WERI-Rb-1 (cell line): ENCODE results near the gene DDC.

Source experiments
- DNase-seq: peaks from one replicate; pipeline ENCODE4 v3.0.0-alpha.2; 2020
- H3K27ac ChIP-seq: fragments of 250-450 bp; sonication (Bioruptor Pico); 2 replicates; pipeline ENCODE4 v1.5.1; 2020; ENCODE audit warnings: mild to moderate bottlenecking, moderate library complexity
- H3K27me3 ChIP-seq: fragments of 250-450 bp; sonication (Bioruptor Pico); 2 replicates; pipeline ENCODE4 v1.5.1; 2021; ENCODE audit warnings: mild to moderate bottlenecking, low read depth, moderate library complexity; ENCODE audit not compliant: insufficient read depth, severe bottlenecking
- H3K36me3 ChIP-seq: fragments of 250-450 bp; sonication (Bioruptor Pico); 2 replicates; pipeline ENCODE4 v1.5.1; 2020; ENCODE audit warnings: mild to moderate bottlenecking, moderate library complexity
- H3K4me3 ChIP-seq: 2 replicates; pipeline ENCODE4 v1.5.1; 2011; ENCODE audit warnings: low read depth, mild to moderate bottlenecking, control low read depth, low read length
- H3K9me3 ChIP-seq: fragments of 250-450 bp; sonication (Bioruptor Pico); 2 replicates; pipeline ENCODE4 v1.5.1; 2021; ENCODE audit warnings: mild to moderate bottlenecking, moderate library complexity; ENCODE audit not compliant: severe bottlenecking
- TF ChIP-seq, protein P1 (sequence below): IDR thresholded peaks from 2 replicates; pipeline ENCODE4 v1.5.1; 2011; ENCODE audit warnings: low read depth, mild to moderate bottlenecking, control low read depth, inconsistent platforms, low read length

DDC gene

DNA sequence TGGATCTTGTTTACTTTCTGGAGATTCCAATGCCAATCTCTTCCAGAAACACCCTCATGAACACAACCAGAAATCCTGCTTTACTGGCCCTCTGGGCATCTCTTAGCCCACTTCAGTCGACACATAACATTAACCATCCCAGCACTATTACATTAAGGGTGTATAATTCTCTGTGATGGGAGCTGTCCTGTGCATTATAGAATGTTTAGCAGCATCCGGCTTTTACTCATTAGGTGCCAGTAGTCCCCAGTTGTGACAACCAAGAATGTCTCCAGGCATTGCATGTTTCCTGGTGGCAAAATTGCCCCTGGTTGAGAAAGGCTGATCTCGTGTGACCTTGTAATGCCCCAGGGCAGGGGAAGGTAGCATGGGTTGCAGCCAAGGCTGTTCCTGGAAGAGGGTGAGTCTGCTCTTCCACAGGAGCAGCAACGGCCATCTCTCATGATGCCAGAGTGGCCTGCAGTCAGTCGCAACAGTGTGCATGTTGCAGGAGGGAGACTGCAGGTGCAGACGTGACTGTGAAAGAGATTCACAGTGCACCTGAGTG is 2.6 kb upstream of the DDC start:
- no peak overlapping the region for H3K27ac ChIP-seq
- no peak overlapping the region for H3K4me3 ChIP-seq
- no peaks in the 10 kb centered on the region for H3K27me3 ChIP-seq
- TF ChIP-seq, protein P1, sequence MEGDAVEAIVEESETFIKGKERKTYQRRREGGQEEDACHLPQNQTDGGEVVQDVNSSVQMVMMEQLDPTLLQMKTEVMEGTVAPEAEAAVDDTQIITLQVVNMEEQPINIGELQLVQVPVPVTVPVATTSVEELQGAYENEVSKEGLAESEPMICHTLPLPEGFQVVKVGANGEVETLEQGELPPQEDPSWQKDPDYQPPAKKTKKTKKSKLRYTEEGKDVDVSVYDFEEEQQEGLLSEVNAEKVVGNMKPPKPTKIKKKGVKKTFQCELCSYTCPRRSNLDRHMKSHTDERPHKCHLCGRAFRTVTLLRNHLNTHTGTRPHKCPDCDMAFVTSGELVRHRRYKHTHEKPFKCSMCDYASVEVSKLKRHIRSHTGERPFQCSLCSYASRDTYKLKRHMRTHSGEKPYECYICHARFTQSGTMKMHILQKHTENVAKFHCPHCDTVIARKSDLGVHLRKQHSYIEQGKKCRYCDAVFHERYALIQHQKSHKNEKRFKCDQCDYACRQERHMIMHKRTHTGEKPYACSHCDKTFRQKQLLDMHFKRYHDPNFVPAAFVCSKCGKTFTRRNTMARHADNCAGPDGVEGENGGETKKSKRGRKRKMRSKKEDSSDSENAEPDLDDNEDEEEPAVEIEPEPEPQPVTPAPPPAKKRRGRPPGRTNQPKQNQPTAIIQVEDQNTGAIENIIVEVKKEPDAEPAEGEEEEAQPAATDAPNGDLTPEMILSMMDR: no peak
- no peaks in the 10 kb centered on the region for H3K36me3 ChIP-seq
- H3K9me3 ChIP-seq: no peaks in the 10 kb centered on the region
- no peak for DNase-seq

DNA sequence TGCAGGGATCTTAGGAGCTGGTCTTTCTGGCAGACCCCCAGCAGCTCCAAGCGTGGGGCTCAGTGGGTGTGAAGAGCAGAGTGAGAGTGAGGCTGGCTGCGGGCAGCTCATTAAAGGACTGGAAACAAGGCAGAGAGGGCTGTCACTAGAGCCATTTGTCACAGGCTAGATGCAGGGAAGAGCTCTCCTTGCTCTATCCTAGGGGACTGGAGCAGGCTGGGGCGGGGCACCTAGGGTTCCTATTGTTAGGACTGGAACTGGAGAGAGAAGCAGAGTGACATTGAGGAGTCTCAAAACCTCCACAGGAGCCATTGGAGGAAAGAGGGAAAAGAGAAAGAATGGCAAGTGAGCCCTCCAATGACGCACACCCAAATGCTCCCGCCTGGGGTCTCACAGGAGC is 772 bp upstream of the DDC start:
- no peaks in the 10 kb centered on the region for H3K9me3 ChIP-seq
- no peak overlapping the region for H3K4me3 ChIP-seq
- no peak overlapping the region for H3K27ac ChIP-seq
- no peaks in the 10 kb centered on the region for H3K36me3 ChIP-seq
- no peak for DNase-seq
- no peaks in the 10 kb centered on the region for H3K27me3 ChIP-seq
- TF ChIP-seq, protein P1: no peak

DNA sequence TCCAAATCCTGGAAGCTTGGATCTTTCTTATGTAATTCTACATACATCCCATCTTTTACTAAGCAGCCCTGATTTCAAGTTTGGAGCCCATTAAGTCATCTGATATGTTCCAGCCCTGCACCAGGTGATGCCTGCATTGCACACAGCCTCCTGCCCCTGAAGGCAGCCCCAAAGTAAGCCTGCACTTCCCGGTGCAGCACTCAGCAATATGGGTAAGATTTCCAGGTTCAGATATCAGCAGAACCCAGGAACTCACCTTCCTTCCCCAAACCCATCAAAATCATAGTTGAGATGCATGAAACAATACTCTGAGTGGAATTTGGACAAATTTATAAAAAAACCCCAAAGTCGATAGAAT is 333 bp upstream of the DDC start:
- Histone ChIP-seq H3K27me3 (no peaks in the 10 kb centered on the region), H3K27ac (no peak overlapping the region), H3K9me3 (no peaks in the 10 kb centered on the region), H3K4me3 (no peak overlapping the region), H3K36me3 (no peaks in the 10 kb centered on the region)
- no peak for DNase-seq
- TF ChIP-seq, protein P1: no peak

DNA sequence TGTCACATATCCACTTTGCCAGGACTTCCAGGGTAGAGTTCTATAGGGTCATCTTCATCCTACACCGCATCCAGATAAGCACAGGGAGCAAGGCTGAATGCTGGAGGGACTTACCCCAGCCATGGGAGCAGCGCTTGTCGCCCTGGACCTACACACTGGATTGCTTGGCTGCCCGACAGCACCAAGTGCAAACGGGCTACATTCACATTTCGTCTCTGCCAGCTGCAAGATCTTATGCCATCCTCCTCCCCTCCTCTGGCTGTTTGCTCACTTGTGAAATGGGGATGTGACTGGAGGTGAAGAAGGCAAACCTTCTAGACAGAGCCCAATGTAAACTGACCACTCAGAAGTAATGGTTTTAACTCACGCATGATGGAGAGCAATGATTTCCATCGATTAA is 1.0 kb downstream of the DDC start:
- TF ChIP-seq, protein P1: no peak
- H3K4me3 ChIP-seq: no peak overlapping the region
- H3K27me3 ChIP-seq: no peaks in the 10 kb centered on the region
- DNase-seq: no peak
- no peaks in the 10 kb centered on the region for H3K9me3 ChIP-seq
- H3K36me3 ChIP-seq: no peaks in the 10 kb centered on the region
- no peak overlapping the region for H3K27ac ChIP-seq

DNA sequence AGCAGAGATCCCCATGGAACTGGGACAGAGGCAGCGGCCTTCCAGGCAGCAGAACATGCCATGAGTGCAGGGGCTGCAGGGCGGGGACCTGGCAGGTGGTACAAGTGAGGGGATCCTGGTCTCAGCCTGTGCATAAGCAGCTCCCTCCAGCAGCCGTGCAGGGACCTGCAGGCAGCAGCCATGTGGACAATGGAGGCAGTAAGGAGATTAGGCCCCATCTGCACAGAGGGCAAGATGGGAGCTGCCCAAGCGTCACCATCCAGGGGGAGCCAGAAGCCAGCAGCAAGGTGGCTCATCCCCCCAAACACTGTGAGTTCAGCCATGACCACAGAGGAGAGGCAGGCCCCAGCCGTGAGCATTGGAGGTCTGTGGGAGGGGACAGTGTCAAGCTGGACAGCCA is 3.1 kb downstream of the DDC start:
- Histone ChIP-seq H3K4me3 (no peak overlapping the region), H3K9me3 (no peaks in the 10 kb centered on the region), H3K27ac (peak overlapping the region; percentile 66), H3K36me3 (no peaks in the 10 kb centered on the region), H3K27me3 (no peaks in the 10 kb centered on the region)
- DNase-seq: peak; percentile 84
- TF ChIP-seq, protein P1: peak; percentile 81

DNA sequence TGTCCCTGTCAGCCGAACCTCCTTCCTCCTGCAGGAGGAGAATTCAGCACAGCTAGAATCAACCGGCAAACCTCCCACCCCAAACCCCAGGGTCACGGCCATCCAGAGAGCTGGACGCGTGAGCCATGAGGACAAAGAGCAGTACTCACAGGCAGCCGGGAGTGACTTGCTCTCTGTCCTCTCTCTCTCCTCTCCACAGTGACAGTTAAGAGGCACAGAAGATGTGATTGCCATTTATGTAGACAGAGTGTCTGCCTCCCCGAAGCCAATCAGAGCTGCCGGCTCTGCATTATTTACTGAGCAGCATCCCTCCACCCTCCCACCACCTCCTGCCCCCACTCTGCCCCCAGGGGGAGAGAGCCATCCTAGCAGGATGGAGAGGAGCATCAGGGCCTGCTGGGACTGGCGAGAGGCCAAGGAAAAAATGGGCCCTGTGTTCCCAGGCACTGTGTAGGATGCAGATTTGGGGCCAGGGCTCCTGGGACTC is 4.3 kb downstream of the DDC start:
- H3K9me3 ChIP-seq: no peaks in the 10 kb centered on the region
- TF ChIP-seq, protein P1: 0 out of 2 replicates have a peak, but pooled peaks have one; percentile 9
- H3K36me3 ChIP-seq: no peaks in the 10 kb centered on the region
- no peak overlapping the region for H3K27ac ChIP-seq
- DNase-seq: peak; percentile 30
- no peaks in the 10 kb centered on the region for H3K27me3 ChIP-seq
- no peak overlapping the region for H3K4me3 ChIP-seq
